IMR-90 (cell line): ENCODE data around the gene BOLA1. TPM values are rescaled to one million over a fixed set of nuclear protein-coding genes. Genes with fewer than 3 reads are reported as not detected.
A peak's percentile ranks its signal among the peaks of the same experiment; 100 is the strongest.
"Not testable (repeated sequence)": the region's sequence is repeated elsewhere in the genome, so short reads cannot be mapped to it uniquely, and the experiment has no call there.

Experiments
- ATAC-seq: fragments of 200-7000 bp; cut with Tn5 transposase; 2 replicates; pipeline ENCODE4 v1.9.1; 2020; ENCODE audit warnings: low read depth, mild to moderate bottlenecking, moderate library complexity
- BruUV-seq: library from RNA; stranded (reverse); fragments of 400-500 nt; replicated peaks from 2 replicates; lab custom pipeline; 2021; lab: Mats Ljungman, UMichigan
- CTCF ChIA-PET: fragments of 300-600 bp; formaldehyde crosslinking; extraction: SDS; loops from one replicate; lab custom pipeline; 2021; ENCODE audit warnings: antibody characterized with exemption; lab: Yijun Ruan, JAX
- POLR2A ChIA-PET: fragments of 300-600 bp; sonication (Branson Sonifier 250); formaldehyde crosslinking; loops from one replicate; lab custom pipeline; 2022; ENCODE audit warnings: antibody characterized with exemption; ENCODE audit not compliant: unreplicated experiment; lab: Charles Lee
- DNase-seq: peaks from one replicate; pipeline ENCODE4 v3.0.0; 2013
- H2AFZ ChIP-seq: replicated peaks from 2 replicates; pipeline ENCODE3; 2013; ENCODE audit warnings: low read length, mild to moderate bottlenecking; ENCODE audit not compliant: poor library complexity
- H2AK5ac ChIP-seq: 2 replicates; pipeline ENCODE4 v1.6.1; 2013; ENCODE audit warnings: low read depth, low read length, inconsistent platforms
- H2AK9ac ChIP-seq: replicated peaks from 2 replicates; pipeline ENCODE3; 2013; ENCODE audit warnings: mild to moderate bottlenecking, low read depth, low read length, moderate library complexity; ENCODE audit not compliant: poor library complexity
- H2BK120ac ChIP-seq: 2 replicates; pipeline ENCODE4 v1.6.1; 2013; ENCODE audit warnings: low read depth, low read length, inconsistent platforms
- H2BK15ac ChIP-seq: 3 replicates; pipeline ENCODE4 v1.6.1; 2013; ENCODE audit warnings: low read depth, low read length, inconsistent platforms
- H2BK20ac ChIP-seq: 2 replicates; pipeline ENCODE4 v1.6.1; 2013; ENCODE audit warnings: low read depth, mild to moderate bottlenecking, inconsistent platforms, low read length, moderate library complexity
- H2BK5ac ChIP-seq: 2 replicates; pipeline ENCODE4 v1.6.1; 2013; ENCODE audit warnings: mild to moderate bottlenecking, low read depth, low read length, inconsistent platforms; ENCODE audit not compliant: poor library complexity, severe bottlenecking
- H3K14ac ChIP-seq: replicated peaks from 2 replicates; pipeline ENCODE4 v1.6.1; 2013; ENCODE audit warnings: low read depth, low read length, inconsistent platforms
- H3K18ac ChIP-seq: 2 replicates; pipeline ENCODE4 v1.6.1; 2013; ENCODE audit warnings: low read depth, low read length, control low read depth
- H3K23ac ChIP-seq: 2 replicates; pipeline ENCODE4 v1.6.1; 2013; ENCODE audit warnings: low read depth, low read length, inconsistent platforms
- H3K27ac ChIP-seq: 2 replicates; pipeline ENCODE4 v1.5.1; 2013; ENCODE audit warnings: mild to moderate bottlenecking, control low read depth, low read length; ENCODE audit not compliant: insufficient read depth
- H3K27me3 ChIP-seq: 2 replicates; pipeline ENCODE4 v1.6.1; 2013; ENCODE audit warnings: low read length; ENCODE audit not compliant: control insufficient read depth, insufficient read depth
- H3K36me3 ChIP-seq: 2 replicates; pipeline ENCODE4 v1.6.1; 2013; ENCODE audit warnings: low read length, mixed read lengths; ENCODE audit not compliant: control insufficient read depth, insufficient read depth
- H3K4ac ChIP-seq: 2 replicates; pipeline ENCODE4 v1.6.1; 2013; ENCODE audit warnings: low read depth, low read length, inconsistent platforms
- H3K4me1 ChIP-seq: 2 replicates; pipeline ENCODE4 v1.6.1; 2013; ENCODE audit warnings: low read length, mixed read lengths; ENCODE audit not compliant: control insufficient read depth, insufficient read depth
- H3K4me2 ChIP-seq: 2 replicates; pipeline ENCODE4 v1.6.1; 2013; ENCODE audit warnings: low read depth, mild to moderate bottlenecking, control low read depth, low read length, moderate library complexity
- H3K4me3 ChIP-seq: 2 replicates; pipeline ENCODE4 v1.5.1; 2013; ENCODE audit warnings: low read depth, mild to moderate bottlenecking, control low read depth, low read length, moderate library complexity; ENCODE audit not compliant: insufficient read depth
- H3K56ac ChIP-seq: 2 replicates; pipeline ENCODE4 v1.6.1; 2013; ENCODE audit warnings: low read length, inconsistent platforms; ENCODE audit not compliant: insufficient read depth; ENCODE audit errors: extremely low read depth
- H3K79me1 ChIP-seq, 2 experiments: 2 replicates each; pipeline ENCODE4 v1.6.1; 2013; ENCODE audit warnings: low read length in 2 of 2, inconsistent platforms in 1 of 2, low read depth in 1 of 2
- H3K9ac ChIP-seq: 2 replicates; pipeline ENCODE4 v1.6.1; 2013; ENCODE audit warnings: low read depth, low read length, control low read depth
- H3K9me1 ChIP-seq: 2 replicates; pipeline ENCODE4 v1.6.1; 2013; ENCODE audit warnings: low read length, inconsistent platforms; ENCODE audit not compliant: insufficient read depth
- H3K9me3 ChIP-seq: 2 replicates; pipeline ENCODE4 v1.6.1; 2013; ENCODE audit warnings: low read length; ENCODE audit not compliant: control insufficient read depth, insufficient read depth
- H4K20me1 ChIP-seq: 2 replicates; pipeline ENCODE4 v1.6.1; 2013; ENCODE audit warnings: low read length, inconsistent platforms; ENCODE audit not compliant: insufficient read depth
- H4K5ac ChIP-seq: 2 replicates; pipeline ENCODE4 v1.6.1; 2013; ENCODE audit warnings: mild to moderate bottlenecking, low read depth, low read length, control low read depth
- H4K8ac ChIP-seq, 2 experiments: 2 replicates each; pipeline ENCODE4 v1.6.1; 2013; ENCODE audit warnings: low read depth in 2 of 2, low read length in 2 of 2, control low read depth in 1 of 2, inconsistent platforms in 1 of 2
- H4K91ac ChIP-seq: 2 replicates; pipeline ENCODE4 v1.6.1; 2013; ENCODE audit warnings: low read depth, low read length, inconsistent platforms; ENCODE audit not compliant: insufficient read depth
- CHD1 ChIP-seq: IDR thresholded peaks from 2 replicates; pipeline ENCODE4 v1.6.1; 2012; ENCODE audit warnings: low read depth, low read length, improper control_type of control experiment
- POLR2A ChIP-seq: IDR thresholded peaks from 2 replicates; pipeline ENCODE4 v1.6.1; 2012; ENCODE audit warnings: mild to moderate bottlenecking, low read depth, low read length
- WGBS, 2 experiments: methylation state at CpG; one replicate each; pipeline versions ENCODE4 v1.1.5 to v1.1.7; 2013; ENCODE audit warnings: missing lambda C conversion rate in 2 of 2; ENCODE audit not compliant: insufficient read length in 1 of 2; ENCODE audit errors: extremely low coverage in 2 of 2; 5-methylcytosine and 5-hydroxymethylcytosine counted together
- dilution Hi-C: fragments of 300-500 bp; cut with HindIII; formaldehyde crosslinking; loops from one replicate; pipeline ENCODE4 v1.14.3; 2018; ENCODE audit warnings: low sequenced_read_pairs; ENCODE audit not compliant: unreplicated experiment
- in situ Hi-C: fragments of 300-500 bp; cut with MboI; formaldehyde crosslinking; loops from 3 replicates; pipeline ENCODE4 v1.14.3; 2019; ENCODE audit warnings: low sequenced_read_pairs, inconsistent platforms, mixed read lengths
- intact Hi-C: fragments of 100-400 bp; cut with micrococcal nuclease; formaldehyde crosslinking; loops from 2 replicates; pipeline ENCODE4 v1.10.0; 2022
- polyA plus RNA-seq, 3 experiments: library from polyadenylated mRNA; depleted of rRNA; stranded (reverse); fragments of >200 nt; gene quantifications; 2 replicates each; pipeline ENCODE4 v1.2.3, GENCODE V29; 2012; ENCODE audit warnings: low replicate concordance in 1 of 3
- total RNA-seq: library from RNA; depleted of rRNA; stranded (reverse); fragments of >200 nt; gene quantifications from 2 replicates; pipeline ENCODE4 v1.2.3, GENCODE V29; 2012

BOLA1 gene
- total and polyA plus RNA-seq, 2 of the 4 experiments (the other 2 are of a cell fraction): 3.4 to 12.6 TPM

DNA sequence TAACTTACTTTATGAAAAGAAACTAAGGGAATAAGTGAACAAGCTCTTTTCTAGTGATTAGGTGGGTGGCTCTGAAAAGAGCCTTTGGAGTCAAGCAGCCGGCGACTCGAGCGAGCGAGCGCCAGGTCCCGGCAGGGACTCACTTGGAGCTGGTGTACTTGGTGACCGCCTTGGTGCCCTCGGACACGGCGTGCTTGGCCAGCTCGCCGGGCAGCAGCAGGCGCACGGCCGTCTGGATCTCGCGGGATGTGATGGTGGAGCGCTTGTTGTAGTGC lies 13.3 kb upstream of the BOLA1 start:
- CTCF ChIA-PET, intact Hi-C loops, dilution Hi-C loops: not testable (repeated sequence)

More for the DNA sequence above, 13.3 kb upstream of the BOLA1 start:
- Histone ChIP-seq H2AK9ac (peak overlapping the region; percentile 49), H3K9ac (peak overlapping the region; percentile 64), H2BK5ac (peak overlapping the region; percentile 64), H3K56ac (peak overlapping the region; percentile 71; the same call in 1 of the 2 replicates), H4K91ac (peak overlapping the region; percentile 13; the same call in 1 of the 2 replicates), H3K27ac (peak overlapping the region; percentile 52), H4K8ac (peak overlapping the region; percentile 22 to 47; a peak in 1 of 4 replicates), H3K18ac (peak overlapping the region; percentile 12; the same call in 1 of the 2 replicates), H3K4me2 (peak overlapping the region; percentile 97), H3K14ac (peak overlapping the region; percentile 85; the same call in 1 of the 2 replicates), H3K4me3 (peak overlapping the region; percentile 47), H3K23ac (peak overlapping the region; percentile 90), H3K79me1 (peaks cover 3 to 19% of the 10 kb centered on the region in 2 experiments), H4K20me1 (peaks cover 15% of the 10 kb centered on the region), H2AK5ac (peak overlapping the region; percentile 46; the same call in 1 of the 2 replicates), H3K4ac (peak overlapping the region; percentile 49)
- H3K36me3 ChIP-seq, in situ Hi-C loops, H3K27me3 ChIP-seq, H2BK20ac ChIP-seq, H3K9me3 ChIP-seq, H3K4me1 ChIP-seq, H2BK120ac ChIP-seq, H2BK15ac ChIP-seq, H3K9me1 ChIP-seq, ATAC-seq, H2AFZ ChIP-seq, H4K5ac ChIP-seq: not testable (repeated sequence)
- TF ChIP-seq CHD1 (peak; percentile 61; the same call in 1 of the 2 replicates), POLR2A (peak; percentile 64; the same call in 1 of the 2 replicates)
- no CpG with 5 or more reads among the region's 19 CpGs for WGBS, 2 experiments
- POLR2A ChIA-PET: interaction anchor here (0.6 to 2.9 kb wide), 5 partner anchors 37 to 725 kb away, joined by 3 to 16 read pairs (median 5); no protein-coding TSS in a partner anchor
- TSS peak; percentile 89 for BruUV-seq
- peak; percentile 50 for DNase-seq
